Dendritic cell treated with granulocyte-macrophage colony-stimulating factor and Interleukin-4, amounts not matched to agents 40 ng/mL and 50 ng/mL, for 4 days (primary cell): ENCODE data around the gene COL4A5.
"Not testable (repeated sequence)": the region's sequence is repeated elsewhere in the genome, so short reads cannot be mapped to it uniquely, and the experiment has no call there.

Experiments used
- H3K27ac Mint-ChIP-seq: one replicate; pipeline ENCODE4 v1.8.0; 2022; ENCODE audit warnings: mild to moderate bottlenecking, mixed read lengths
- H3K27me3 Mint-ChIP-seq: one replicate; pipeline ENCODE4 v1.8.0; 2022; ENCODE audit warnings: mild to moderate bottlenecking, mixed read lengths
- H3K36me3 Mint-ChIP-seq: one replicate; pipeline ENCODE4 v1.8.0; 2022; ENCODE audit warnings: low read depth, mixed read lengths
- H3K4me1 Mint-ChIP-seq: one replicate; pipeline ENCODE4 v1.8.0; 2022; ENCODE audit warnings: low read depth, mixed read lengths
- H3K4me3 Mint-ChIP-seq: one replicate; pipeline ENCODE4 v1.8.0; 2022; ENCODE audit warnings: mild to moderate bottlenecking, moderate library complexity, mixed read lengths
- H3K9me3 Mint-ChIP-seq: one replicate; pipeline ENCODE4 v1.8.0; 2022; ENCODE audit warnings: mixed read lengths
- intact Hi-C: fragments of 100-400 bp; cut with micrococcal nuclease; formaldehyde crosslinking; loops from one replicate; pipeline ENCODE4 v1.15.0; 2022

COL4A5 gene

GRCh38 chrX:108439426-108439942, at the start of gene COL4A5:
Gene COL4A5, plus strand, starts transcription at chrX:108439838. Its CDS starts 288 bp downstream, at chrX:108440126.
- Mint-ChIP-seq H3K4me3 (peak within 1 kb of the TSS; percentile 69), H3K36me3 (no peaks in the 10 kb centered on the region), H3K27ac (no peak within 1 kb of the TSS), H3K27me3 (peaks cover 28% of the 10 kb centered on the region), H3K4me1 (peaks cover 9% of the 10 kb centered on the region), H3K9me3 (no peaks in the 10 kb centered on the region)
- intact Hi-C loops: no loop called here

DNA sequence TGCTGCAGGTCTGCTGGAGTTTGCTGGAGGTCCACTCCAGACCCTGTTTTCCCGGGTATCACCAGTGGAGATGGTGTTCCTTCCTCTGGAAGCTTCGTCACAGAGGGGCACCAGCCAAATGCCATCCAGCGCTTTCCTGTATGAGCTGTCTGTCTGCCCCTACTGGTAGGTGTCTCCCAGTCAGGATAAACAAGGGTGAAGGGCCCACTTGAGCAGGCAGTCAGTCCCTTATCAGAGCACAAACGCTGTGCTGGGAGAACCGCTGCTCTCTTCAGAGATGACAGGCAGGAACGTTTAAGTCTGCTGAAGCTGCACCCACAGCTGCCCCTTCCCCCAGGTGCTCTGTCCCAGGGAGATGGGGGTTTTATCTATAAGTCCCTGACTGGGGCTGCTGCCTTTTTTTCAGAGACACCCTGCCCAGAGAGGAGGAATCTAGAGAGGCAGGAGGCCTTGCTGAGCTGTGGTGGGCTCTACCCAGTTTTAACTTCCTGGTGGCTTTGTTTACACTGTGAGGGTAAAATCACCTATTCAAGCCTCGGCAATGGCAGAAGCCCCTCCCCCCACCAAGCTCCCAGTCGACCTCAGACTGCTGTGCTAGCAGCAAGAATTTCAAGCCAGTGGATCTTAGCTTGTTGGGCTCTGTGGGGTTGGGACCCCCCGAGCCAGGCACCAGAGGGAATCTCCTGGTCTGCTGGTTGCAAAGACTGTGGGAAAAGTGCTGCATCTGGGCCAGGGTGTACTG, 48.5 kb upstream of the COL4A5 start:
- H3K4me1 Mint-ChIP-seq, intact Hi-C loops, H3K36me3 Mint-ChIP-seq, H3K27ac Mint-ChIP-seq, H3K4me3 Mint-ChIP-seq, H3K27me3 Mint-ChIP-seq, H3K9me3 Mint-ChIP-seq: not testable (repeated sequence)

DNA sequence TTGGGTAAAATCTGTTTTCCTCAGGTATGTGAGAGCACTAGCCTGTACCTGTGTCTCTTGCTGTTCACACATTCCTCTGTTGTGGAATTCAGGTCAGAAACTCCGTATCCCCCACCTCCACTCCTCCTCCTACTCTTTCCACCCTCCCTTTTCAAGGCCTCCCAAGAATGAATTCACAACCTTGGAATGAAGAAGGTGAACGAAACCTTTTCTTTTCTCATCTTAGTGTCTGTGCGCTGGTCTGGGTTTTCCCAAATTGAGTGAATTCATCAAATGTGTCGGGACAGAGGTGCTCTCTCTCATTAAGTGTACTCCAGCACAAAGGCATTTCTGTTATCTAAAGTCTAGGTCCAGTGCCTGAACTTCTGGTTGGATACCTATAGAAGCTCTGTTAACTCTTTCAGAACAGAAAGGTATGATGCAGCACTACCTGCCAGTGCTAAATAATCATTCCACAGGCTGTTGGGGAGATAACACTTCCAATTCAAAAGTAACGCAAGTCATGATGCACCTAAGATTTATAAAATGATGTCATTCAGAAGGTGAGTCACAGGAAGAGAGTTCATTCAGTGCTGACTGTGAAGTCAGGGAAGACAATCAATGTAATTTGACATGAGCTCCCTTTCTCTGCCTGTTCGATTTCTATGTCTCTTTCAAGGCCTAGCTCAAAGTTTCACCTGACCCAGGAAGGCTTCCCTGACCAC, 43.3 kb upstream of the COL4A5 start:
- no peaks in the 10 kb centered on the region for H3K4me1 Mint-ChIP-seq
- H3K27ac Mint-ChIP-seq: no peak overlapping the region

GRCh38 chrX:108396986-108397385, 42.7 kb upstream of the COL4A5 start:
- Mint-ChIP-seq H3K4me3 (no peak overlapping the region), H3K27me3 (no peaks in the 10 kb centered on the region), H3K36me3 (no peaks in the 10 kb centered on the region), H3K4me1 (no peaks in the 10 kb centered on the region), H3K9me3 (no peaks in the 10 kb centered on the region), H3K27ac (no peak overlapping the region)
- intact Hi-C loops: no loop called here

More for the DNA sequence above, 43.3 kb upstream of the COL4A5 start:
- no peaks in the 10 kb centered on the region for H3K36me3 Mint-ChIP-seq
- no peak overlapping the region for H3K4me3 Mint-ChIP-seq
- H3K9me3 Mint-ChIP-seq: no peaks in the 10 kb centered on the region
- no peaks in the 10 kb centered on the region for H3K27me3 Mint-ChIP-seq
- intact Hi-C loops: no loop called here

- Mint-ChIP-seq H3K27me3 (no peaks in the 10 kb centered on the region), H3K36me3 (no peaks in the 10 kb centered on the region), H3K4me3 (no peak overlapping the region), H3K27ac (no peak overlapping the region), H3K4me1 (no peaks in the 10 kb centered on the region), H3K9me3 (no peaks in the 10 kb centered on the region)
- intact Hi-C loops: no loop called here
Observed at GRCh38 chrX:108397627-108398391, 41.8 kb upstream of the COL4A5 start.

GRCh38 chrX:108399418-108400165, 40.0 kb upstream of the COL4A5 start:
- no peak overlapping the region for H3K27ac Mint-ChIP-seq
- H3K36me3 Mint-ChIP-seq: no peaks in the 10 kb centered on the region
- intact Hi-C loops: no loop called here
- no peaks in the 10 kb centered on the region for H3K4me1 Mint-ChIP-seq
- H3K27me3 Mint-ChIP-seq: no peaks in the 10 kb centered on the region
- H3K4me3 Mint-ChIP-seq: no peak overlapping the region
- H3K9me3 Mint-ChIP-seq: no peaks in the 10 kb centered on the region

DNA sequence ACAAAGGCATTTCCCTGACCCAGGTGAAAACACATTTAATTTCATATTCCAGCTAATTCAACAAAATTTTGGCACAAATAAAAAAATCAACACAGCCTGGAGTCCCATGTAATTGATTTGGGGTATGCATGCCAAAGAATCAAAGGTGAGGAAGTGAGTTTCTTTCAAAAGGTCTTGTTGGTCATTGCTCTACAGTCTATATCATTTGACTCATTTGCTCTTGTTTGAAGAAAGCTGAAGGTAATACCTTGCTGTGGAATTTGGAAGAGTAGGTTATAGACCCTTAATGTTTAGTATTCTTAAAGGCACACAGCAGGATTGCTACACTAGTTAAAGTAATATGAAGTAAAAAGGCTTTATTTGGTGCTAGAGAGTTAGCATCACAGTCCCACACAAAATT, 26.9 kb upstream of the COL4A5 start:
- no peaks in the 10 kb centered on the region for H3K9me3 Mint-ChIP-seq
- no peak overlapping the region for H3K27ac Mint-ChIP-seq
- H3K36me3 Mint-ChIP-seq: no peaks in the 10 kb centered on the region
- no peaks in the 10 kb centered on the region for H3K27me3 Mint-ChIP-seq
- H3K4me1 Mint-ChIP-seq: no peaks in the 10 kb centered on the region
- intact Hi-C loops: no loop called here
- no peak overlapping the region for H3K4me3 Mint-ChIP-seq

- Mint-ChIP-seq H3K27ac (no peak overlapping the region), H3K9me3 (no peaks in the 10 kb centered on the region), H3K27me3 (no peaks in the 10 kb centered on the region), H3K36me3 (no peaks in the 10 kb centered on the region), H3K4me3 (no peak overlapping the region), H3K4me1 (no peaks in the 10 kb centered on the region)
- intact Hi-C loops: no loop called here
Observed at GRCh38 chrX:108415146-108415545, 24.5 kb upstream of the COL4A5 start.

DNA sequence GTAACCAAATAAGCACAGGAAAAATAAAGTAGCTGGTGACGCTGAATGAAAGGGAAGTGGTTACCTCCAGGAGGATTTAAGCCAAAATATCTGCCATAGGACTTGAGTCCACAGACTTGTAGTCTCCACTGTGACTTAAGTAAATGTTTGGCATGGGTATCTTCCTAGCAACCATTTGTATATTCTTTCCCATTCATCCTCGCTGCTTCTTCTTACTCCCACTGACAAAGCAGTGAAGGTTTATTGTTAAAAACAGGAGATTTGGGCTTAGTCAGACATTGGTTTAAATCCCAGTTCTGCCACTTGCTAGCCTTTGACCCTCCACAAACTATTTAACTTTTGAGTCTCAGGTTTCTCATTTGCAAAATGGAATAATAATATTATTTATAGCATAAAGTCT, 23.7 kb upstream of the COL4A5 start:
- Mint-ChIP-seq H3K27me3 (no peaks in the 10 kb centered on the region), H3K4me1 (no peaks in the 10 kb centered on the region), H3K36me3 (no peaks in the 10 kb centered on the region), H3K27ac (no peak overlapping the region), H3K4me3 (no peak overlapping the region), H3K9me3 (no peaks in the 10 kb centered on the region)
- intact Hi-C loops: no loop called here

DNA sequence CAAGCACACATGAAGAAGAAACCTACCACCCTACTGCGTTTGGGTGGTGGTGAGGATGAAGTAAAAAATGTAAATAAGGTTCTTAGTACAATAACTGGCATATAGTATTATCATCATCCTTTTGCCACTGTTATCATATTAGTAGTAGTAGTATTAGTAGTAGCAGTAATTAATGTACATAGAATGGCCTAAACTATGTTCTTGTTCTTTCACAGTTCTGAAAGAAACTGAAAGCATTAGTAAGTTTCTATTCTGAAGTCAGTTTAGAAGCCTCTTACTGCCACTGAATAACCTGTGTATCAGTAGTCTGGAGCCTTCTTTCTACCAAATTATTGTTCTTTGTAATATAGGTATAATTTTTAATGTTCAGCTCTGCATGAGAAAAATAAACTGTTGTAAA, 22.4 kb upstream of the COL4A5 start:
- Mint-ChIP-seq H3K4me3 (no peak overlapping the region), H3K36me3 (no peaks in the 10 kb centered on the region), H3K9me3 (no peaks in the 10 kb centered on the region), H3K27ac (no peak overlapping the region), H3K4me1 (no peaks in the 10 kb centered on the region), H3K27me3 (no peaks in the 10 kb centered on the region)
- intact Hi-C loops: no loop called here

GRCh38 chrX:108419401-108419800, 20.2 kb upstream of the COL4A5 start:
- H3K4me1 Mint-ChIP-seq: no peaks in the 10 kb centered on the region
- intact Hi-C loops: no loop called here
- H3K36me3 Mint-ChIP-seq: no peaks in the 10 kb centered on the region
- no peaks in the 10 kb centered on the region for H3K9me3 Mint-ChIP-seq
- no peak overlapping the region for H3K27ac Mint-ChIP-seq
- H3K27me3 Mint-ChIP-seq: no peaks in the 10 kb centered on the region
- no peak overlapping the region for H3K4me3 Mint-ChIP-seq

- no peak overlapping the region for H3K27ac Mint-ChIP-seq
- no peak overlapping the region for H3K4me3 Mint-ChIP-seq
- H3K4me1 Mint-ChIP-seq: no peaks in the 10 kb centered on the region
- H3K27me3 Mint-ChIP-seq: no peaks in the 10 kb centered on the region
- H3K36me3 Mint-ChIP-seq: no peaks in the 10 kb centered on the region
- intact Hi-C loops: no loop called here
- H3K9me3 Mint-ChIP-seq: no peaks in the 10 kb centered on the region
Observed at GRCh38 chrX:108420481-108420880, 19.2 kb upstream of the COL4A5 start.

DNA sequence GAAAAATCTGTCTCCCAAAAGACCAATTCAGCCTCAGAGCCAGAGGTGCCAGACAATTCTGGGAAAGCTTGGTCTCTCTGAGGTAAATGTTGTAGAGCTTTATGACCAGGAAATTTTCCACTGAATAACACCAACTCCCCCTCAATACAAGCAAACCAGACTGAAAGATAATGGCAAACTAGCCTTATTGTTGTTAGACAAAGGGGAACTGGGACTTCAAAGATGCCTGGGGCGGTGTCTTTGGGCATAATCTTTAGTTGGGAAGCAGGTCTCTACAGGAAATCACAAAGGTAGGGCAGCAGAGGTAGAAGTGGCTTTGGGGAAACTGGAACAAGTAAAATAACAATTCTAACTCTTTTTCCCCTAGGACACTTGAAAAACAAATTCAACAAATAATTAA, 13.4 kb upstream of the COL4A5 start:
- H3K36me3 Mint-ChIP-seq: no peaks in the 10 kb centered on the region
- H3K4me3 Mint-ChIP-seq: no peak overlapping the region
- no peaks in the 10 kb centered on the region for H3K27me3 Mint-ChIP-seq
- no peak overlapping the region for H3K27ac Mint-ChIP-seq
- no peaks in the 10 kb centered on the region for H3K4me1 Mint-ChIP-seq
- intact Hi-C loops: no loop called here
- no peaks in the 10 kb centered on the region for H3K9me3 Mint-ChIP-seq
